GM20431 (cell line): Measurements from ENCODE around the gene SPATS2.

Experiments used
- in situ Hi-C: fragments of 300-500 bp; cut with MseI, MboI; formaldehyde crosslinking; loops from one replicate; pipeline ENCODE4 v1.15.0; 2020; ENCODE audit warnings: low sequenced_read_pairs; ENCODE audit not compliant: unreplicated experiment

SPATS2 gene

DNA sequence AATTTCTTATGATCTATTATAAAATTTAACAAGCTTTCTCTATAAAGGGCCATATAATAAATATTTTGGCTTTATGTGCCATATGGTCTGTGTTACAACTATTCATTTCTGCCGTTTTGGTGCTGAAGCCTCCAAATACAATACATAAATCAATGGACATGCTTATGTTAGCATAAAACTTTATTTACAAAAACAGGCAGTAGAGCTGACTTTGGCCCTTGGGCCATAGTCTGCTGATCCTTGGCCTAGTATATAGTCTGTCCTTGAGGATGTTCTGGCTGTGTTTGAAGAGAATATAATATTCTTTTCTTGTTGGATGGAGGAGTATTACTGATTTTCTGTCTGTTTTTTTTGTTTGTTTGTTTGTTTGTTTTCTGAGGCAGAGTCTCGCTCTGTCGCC, 81.6 kb downstream of the SPATS2 start:
- in situ Hi-C loops = no loop called here

DNA sequence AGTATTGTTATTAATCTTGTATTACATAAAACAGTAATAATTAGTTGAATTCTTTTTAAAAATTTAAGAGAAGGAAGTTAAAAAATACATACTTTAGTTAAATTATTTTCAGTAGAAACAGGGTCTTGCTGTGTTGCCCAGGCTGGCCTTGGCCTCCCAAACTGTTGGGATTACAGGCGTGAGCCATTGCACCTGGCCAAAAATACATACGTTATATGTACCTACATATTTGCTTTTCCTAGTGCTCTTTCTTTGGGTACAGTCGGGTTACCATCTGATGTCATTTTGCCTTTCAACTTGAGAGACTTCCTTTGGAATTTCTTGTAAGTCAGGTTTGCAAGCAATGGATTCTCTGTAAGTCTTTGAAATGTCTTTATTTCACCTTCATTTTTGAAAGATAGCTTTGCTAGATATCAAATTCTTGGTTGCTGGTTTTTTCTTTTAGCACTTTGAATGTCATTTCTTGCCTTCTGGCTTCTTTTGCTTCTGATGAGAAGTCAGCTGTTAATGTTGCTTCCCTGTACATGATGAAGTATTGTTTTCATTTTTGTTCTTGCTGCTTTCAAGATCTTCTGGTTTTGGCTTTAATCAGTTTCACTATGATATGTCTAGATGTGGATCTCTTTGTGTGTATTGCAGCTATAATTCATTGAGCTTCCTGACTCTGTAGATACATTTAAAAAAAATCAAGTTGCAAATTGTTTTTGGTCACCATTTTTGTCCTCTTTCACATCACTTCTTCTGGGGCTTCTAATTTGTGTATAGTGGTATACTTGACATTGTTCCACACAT, 84.4 kb downstream of the SPATS2 start:
- in situ Hi-C loops = no loop called here

- in situ Hi-C loops = no loop called here
These were observed 88.2 kb downstream of the SPATS2 start for GRCh38 chr12:49455501-49455900.

GRCh38 chr12:49456131-49456679, 88.9 kb downstream of the SPATS2 start:
- in situ Hi-C loops = no loop called here

GRCh38 chr12:49458816-49459215, 91.6 kb downstream of the SPATS2 start:
- in situ Hi-C loops = no loop called here

DNA sequence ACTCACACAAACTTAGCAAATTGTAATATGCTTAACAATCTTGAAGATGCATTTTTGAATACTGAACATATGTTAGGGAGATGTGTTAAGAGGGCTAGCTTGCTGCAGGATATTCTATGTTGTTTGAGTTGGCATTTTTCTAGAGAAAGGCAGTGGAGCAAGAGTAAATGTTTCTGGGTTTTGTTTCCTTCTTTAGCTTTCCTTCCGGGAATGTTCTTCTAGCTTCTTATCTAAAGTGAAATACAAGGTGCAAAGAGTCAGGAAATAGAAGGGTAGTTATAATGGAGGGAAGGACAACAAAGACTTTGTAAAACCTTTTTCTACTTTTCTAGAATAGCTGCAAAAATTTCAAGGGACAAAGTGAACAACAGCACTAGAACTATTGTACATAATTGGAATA, 94.0 kb downstream of the SPATS2 start:
- in situ Hi-C loops = no loop called here

- in situ Hi-C loops = no loop called here
These were observed 95.0 kb downstream of the SPATS2 start for GRCh38 chr12:49462083-49462744.

DNA sequence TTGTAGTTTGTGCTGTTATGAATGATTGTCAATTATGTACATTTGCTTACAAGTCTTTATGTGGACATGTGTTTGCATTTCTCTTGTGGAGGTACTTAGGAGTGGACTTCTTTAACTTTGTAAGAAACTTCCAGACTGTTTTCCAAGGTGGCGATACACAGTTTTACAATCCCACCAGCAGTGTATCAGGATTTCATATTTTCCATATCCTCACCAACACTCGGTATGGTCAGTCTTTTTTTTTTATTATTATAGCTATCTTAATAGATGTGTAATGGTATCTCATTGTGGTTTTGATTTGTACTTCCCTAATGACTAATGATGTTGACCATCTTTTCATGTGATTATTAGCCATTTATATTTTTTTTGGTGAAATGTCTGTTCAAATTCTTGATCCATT, 97.9 kb downstream of the SPATS2 start:
- in situ Hi-C loops = no loop called here

- in situ Hi-C loops = no loop called here
These were observed 103.7 kb downstream of the SPATS2 start for GRCh38 chr12:49470986-49471385.

- in situ Hi-C loops = no loop called here
These were observed 104.3 kb downstream of the SPATS2 start for GRCh38 chr12:49471557-49471956.

- in situ Hi-C loops = no loop called here
These were observed 108.8 kb downstream of the SPATS2 start for GRCh38 chr12:49476091-49476490.

DNA sequence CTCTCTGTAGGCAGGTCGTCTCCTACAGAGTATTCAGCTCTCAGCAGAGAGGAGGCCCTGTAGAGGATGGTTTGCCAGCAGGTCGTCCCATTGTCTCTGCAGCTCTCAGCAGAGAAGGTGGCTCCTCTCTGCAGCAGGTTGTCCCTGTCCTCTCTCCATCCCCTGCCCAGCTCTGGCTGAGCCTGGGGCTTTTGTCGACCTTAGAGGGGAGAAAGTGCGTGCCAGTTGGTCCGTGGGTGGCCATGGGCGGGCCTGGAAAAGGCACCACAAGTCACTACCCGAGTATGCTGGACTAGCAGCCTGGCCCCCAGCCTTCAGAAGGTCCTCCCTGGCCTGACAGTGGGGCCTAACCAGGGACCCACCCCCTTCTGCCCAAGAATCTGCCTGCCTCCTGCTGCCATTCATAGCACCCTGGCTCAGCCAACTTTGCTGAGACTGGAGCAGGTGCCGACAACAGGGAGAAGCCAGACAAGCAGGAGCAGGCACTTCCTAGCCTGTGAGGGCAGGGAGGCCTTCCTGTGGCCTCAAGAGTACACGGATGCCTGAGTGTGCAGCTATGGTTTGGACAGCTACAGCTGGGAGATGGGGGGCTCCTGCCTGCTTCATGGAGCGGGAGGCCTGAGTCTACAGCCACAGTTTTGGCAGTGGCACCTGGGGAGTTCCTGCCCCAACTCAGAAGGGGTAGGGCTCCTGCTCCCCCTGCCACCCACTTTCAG, 111.8 kb downstream of the SPATS2 start:
- in situ Hi-C loops = no loop called here

DNA sequence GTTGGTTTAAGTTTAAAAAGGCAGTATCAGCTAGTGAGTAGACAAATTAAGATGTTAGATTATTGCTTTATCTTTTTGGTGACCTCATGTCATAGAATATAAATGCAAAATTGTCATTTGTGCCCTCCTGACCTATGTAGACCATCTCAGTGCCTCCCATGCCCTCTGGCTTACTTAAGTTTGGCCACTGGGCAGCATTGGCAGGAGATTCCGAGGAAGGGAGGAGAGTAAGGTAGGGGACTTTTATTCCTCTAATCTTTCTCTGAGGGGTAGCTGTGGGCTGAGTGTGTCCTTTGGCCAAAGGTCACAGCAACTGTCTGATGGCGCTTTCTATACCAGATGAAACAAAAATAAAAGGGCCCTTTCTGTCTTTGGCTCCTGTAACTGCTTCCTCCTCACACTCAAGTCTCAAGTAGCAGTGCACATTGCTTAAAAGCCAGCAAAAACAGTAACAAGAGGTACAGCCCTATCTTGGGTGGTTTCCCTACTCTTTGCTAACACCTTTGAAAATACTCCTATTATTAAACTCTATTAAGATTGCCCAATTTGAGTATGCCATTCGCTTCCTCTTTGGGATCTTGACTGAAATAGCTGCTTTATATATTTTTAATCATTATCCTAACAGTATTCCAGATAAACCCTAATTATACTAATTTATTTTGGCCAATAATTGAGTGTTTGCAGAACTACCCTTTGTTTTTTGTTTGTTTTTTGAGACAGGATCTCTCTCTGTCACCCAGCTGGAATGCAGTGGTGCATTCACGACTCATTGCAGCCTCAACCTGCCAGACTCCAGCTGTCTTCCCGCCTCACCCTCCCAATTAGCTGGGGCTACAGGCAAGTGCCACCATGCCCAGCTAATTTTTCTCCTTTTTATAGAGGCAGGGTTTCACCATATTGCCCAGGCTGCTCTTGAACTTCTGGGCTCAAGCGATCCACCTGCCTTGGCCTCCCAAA, 115.1 kb downstream of the SPATS2 start:
- in situ Hi-C loops = no loop called here

GRCh38 chr12:49483619-49484018, 116.4 kb downstream of the SPATS2 start:
- in situ Hi-C loops = no loop called here

DNA sequence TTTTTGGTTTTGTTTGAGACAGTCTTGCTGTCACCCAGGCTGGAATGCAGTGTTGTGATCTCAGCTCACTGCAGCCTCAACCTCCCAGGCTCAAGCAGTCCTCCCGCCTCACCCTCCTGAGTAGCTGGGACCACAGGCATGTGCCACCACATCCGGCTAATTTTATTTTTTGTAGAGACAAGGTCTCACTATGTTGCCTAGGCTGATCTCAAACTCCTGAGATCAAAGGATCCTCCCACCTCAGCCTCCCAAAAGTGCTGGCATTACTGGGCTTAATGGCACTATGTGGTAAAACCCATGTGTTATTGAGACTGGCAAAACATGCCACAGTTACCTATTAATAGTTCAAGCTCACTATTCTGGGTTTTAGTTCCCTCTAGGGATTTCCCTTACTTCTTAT, 120.3 kb downstream of the SPATS2 start:
- in situ Hi-C loops = no loop called here

DNA sequence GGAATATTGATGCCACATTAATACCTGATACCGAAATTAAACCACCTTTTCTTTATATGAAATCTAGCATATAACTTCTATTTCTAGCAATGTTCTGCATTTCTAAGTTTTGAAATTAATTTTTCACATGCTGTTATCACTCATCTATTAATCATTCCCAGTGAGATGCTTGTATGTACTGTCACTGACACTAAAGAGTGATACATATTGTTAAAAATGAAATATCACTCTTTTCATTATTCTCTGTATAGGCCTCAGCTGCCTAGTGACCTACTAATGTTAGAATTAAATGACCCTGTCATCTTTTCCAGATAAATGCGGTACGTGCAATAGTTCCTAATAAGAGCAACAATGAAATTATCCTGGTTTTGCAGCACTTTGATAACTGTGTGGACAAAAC, 121.9 kb downstream of the SPATS2 start:
- in situ Hi-C loops = no loop called here

DNA sequence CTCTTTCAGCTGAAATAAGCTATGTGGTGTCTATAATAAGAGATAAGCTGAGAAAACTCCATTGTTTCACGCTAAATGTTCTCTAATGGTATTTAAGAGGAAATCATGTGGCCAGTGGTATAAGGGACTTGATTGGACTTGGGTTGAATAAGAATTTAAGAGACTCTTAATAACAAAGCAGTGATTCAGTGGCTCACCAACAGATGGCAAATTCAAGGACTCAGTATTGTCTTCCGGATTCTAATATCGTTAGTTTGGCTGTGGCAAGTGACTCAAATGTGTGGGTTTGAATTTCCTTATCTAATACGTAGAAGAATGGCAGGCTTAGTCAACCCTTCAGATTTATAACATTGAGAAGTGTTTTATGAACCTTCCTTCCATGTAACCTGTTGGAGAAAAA, 122.5 kb downstream of the SPATS2 start:
- in situ Hi-C loops = no loop called here

GRCh38 chr12:49491823-49492222, 124.6 kb downstream of the SPATS2 start:
- in situ Hi-C loops = no loop called here

GRCh38 chr12:49493900-49494299, 126.6 kb downstream of the SPATS2 start:
- in situ Hi-C loops = no loop called here
